Measurements from ENCODE around the gene PIK3AP1.
A peak's percentile ranks its signal among the peaks of the same experiment; 100 is the strongest.

PIK3AP1 gene

DNA sequence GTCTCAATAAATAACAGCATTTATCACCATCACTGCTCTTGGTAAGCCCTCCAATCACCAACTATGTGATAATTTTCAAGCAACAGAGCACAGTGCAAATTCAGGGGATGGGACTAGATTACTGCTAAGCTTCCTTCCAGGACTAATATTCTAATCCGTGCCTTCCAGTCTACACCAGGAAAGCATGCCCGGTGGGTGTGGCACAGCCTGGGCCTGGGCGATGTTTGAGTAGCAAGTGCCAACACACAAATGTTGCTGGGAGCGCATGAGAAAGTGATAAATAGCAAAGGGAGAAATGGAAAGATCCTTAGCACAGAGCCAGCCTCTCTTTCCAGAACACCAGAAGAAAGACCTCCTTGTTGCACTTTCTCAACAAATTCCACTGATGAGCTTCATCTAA, 120.0 kb downstream of the PIK3AP1 start:
- intact Hi-C loops (cut with DNase I): no loop called here

DNA sequence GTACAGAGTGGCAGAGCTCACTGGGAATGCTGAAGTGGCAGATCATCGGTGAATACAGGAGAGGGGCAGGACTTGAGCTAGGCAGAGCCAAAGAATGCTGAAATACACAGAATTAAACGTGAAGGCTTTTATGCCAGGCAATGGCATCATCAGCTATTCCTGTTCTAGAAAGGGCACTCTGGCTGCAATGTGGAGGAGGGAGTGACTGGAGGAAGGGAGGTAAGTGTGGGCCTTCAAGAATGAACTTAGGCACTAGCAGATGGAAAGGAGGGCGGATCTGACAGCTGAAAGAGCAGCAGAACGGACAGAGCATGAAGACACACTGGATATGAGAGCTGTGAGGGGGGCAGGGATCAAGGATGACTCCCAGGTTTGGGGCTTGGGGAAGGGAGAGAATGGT, 121.5 kb downstream of the PIK3AP1 start:
- intact Hi-C loops (cut with DNase I): no loop called here
- no peak for DNase-seq

More for the DNA sequence above, 120.0 kb downstream of the PIK3AP1 start:
- no peak for DNase-seq

DNA sequence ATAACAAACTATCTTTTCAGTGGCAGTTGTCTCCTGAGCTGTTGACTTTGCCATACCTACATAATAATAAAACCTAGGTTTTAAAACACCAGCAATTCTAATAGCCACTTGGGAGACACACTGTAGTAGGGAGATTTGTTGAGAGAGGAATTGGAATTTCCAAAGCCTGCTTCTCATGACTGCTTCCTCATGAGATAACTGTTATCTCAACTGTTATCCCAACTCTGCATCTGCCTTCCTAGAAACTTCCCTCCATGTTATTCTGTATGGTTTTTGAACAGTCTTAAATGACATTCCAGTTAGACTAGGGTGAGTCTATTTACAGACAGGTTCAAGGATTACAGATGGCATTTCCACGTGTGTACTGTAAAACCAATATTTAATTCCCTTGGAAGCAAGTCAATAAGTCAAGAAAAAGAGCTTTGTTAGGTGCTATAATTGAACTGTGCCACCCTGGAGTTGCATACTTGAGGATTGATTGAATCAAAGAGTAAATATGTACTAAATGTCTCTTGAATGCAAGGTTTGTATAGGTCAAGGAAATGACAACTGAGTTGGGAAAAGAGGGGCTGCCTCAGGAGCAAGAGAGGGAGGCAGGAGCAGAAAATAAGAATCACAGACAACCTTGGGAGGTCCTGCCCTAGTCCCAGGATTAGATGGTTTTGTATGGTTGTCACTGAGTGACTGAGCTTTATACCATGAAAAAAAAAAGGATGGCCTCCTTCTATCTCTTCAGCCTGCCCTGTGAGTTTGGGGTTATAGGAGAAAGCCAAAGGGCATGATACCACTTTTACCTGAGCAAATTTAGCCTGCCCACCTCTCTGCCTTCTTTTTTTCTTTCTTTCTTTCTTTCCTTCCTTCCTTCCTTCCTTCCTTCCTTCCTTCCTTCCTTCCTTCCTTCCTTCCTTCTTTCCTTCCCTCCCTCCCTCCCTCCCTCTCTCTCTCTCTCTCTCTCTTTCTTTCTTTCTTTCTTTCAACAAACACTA, 123.6 kb downstream of the PIK3AP1 start:
- DNase-seq: no peak
- intact Hi-C loops (cut with DNase I): no loop called here

DNA sequence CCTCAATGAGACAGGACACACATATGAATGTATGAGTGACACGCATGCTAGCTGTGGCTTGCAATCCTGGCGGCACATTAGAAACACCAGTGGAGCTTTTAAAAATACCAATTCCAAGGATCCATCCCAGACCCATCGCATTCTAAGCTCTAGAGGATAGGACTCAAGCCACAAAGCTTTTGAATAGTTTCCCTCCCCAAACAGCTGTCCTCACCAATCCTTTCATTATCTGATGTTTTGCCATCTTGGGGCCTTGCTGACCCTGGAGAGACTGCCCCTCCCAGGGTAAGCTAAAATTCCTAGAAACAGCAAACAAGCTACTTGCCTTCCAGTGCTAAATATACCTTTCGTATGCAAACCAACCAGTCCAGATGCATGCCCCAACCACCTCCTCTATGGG, 124.6 kb downstream of the PIK3AP1 start:
- intact Hi-C loops (cut with DNase I): no loop called here
- no peak for DNase-seq

DNA sequence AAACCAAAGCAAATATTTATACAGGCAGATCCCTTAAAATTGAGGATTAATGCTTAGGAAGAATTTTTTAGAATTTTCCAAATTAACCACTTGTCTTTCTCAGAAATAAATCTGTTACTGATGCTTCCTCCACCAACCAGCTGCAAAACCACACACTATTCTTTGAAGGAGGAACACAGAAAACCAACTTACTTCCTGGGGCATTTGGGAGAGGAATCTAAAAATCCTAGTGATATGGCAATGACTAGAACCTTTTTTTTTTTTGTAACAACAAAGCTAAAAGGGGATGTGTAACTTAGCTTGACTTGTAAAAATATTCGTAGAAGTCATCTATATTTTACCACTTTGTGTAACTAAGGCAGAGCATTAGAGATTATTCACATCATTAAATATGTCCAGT, 128.4 kb downstream of the PIK3AP1 start:
- intact Hi-C loops (cut with DNase I): no loop called here
- no peak for DNase-seq

DNA sequence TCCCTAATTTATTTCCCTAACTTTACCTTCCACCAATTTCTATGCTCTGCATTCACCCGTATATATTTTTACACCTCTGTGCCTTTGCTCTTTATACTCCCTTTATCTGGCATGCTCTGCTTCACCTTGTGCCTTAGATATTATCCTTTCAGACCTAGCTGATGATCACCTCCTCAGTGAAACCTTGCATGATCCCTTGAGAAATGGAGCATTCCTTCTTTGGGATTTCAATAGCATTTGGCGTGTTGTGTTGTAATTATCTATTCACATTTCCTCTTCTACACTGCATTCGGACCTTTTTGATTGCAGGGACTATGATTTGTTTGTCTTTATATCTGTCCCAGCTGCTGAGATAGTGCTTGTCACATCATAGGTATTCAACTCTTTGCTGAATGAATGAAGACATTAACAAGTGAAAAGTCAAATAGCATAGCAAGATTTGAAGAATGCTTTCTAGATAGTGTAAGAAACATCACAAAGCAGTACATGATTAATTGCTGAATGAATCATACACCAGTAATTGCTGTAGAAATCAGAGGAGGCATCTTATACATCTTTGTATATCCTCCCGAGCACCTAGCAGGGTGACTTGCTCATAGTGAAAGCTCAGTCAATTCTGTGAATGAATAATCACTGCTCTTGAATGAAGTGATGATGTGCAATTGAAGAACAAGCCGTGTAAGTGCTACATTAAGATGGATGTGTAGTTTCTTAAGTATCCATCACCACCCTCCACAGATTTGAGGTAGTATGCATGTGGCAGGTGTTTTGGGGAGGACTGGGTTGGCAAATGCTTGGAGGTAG, 131.5 kb downstream of the PIK3AP1 start:
- peak in 1 of 42 donors; percentile 13 for DNase-seq
- intact Hi-C loops (cut with DNase I): loop anchor here (5.0 to 10.0 kb wide), 2 partner anchors 194 to 243 kb away; partner anchors contain the start of gene LCOR

DNA sequence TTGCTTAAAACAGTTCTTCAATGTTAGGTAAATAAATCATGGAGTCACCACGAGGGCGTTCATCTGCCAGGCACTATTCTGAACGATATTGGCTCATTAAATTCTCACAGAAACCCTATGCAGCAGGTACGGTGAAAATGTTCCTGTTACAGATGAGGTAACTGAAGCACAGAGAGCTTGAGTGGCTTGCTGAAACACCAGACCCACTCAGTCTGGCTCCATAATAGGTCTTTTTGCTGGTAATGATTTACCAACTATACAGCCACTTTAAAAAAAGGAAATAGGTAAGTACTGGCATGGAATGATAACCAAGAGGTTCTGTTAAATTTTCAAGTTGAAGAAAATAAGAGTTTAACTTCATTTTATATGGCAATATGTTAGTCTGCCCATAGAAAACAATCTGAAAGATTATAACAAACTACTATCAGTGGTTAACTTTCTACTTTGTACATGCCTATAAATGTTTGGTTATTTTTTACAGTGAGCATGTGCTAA, 132.2 kb downstream of the PIK3AP1 start:
- DNase-seq: no peak
- intact Hi-C loops (cut with DNase I): loop anchor here (5.0 to 10.0 kb wide), 2 partner anchors 193 to 244 kb away; partner anchors contain the start of gene LCOR

DNA sequence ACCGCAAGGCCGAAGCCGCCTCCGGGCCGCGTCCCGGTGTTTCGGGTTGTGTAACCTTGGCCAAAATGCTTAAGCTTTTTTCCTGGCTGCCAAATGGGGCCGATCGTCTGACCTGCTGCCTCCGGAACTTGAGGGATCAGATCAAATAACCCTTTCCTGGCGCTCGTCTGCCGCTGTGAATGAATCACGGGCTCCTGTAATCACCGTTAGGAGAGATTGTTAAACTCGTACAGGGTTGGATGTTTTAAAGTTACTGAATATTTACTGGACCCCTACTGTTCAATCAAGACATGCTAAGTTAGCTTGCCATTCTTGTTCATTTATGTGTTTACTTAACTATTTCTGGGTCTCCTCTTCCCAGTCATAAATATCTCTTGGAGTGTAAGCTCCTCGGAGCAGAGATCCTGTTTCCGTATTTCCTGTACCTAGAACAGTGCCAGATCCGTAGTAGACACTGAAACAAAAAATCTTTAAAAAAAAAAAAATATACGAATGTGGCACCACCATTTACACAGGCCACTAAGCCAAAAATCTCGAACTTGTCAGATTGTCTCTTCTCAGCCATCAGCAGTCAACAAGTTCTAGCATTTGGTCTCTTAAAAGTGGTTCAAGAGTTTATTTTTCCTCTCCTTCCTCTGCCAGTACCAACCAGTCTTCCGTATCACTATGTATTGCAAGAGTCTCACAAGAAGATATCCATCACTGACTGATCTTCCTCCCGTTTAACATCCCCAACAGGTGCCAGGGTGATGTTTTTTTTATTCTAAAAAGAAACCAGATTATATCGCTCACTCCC, 132.9 kb downstream of the PIK3AP1 start:
- peak in 14 of 42 donors; percentile 20 to 70 (median 40) for DNase-seq
- intact Hi-C loops (cut with DNase I): loop anchor here (5.0 to 10.0 kb wide), 2 partner anchors 193 to 245 kb away; partner anchors contain the start of gene LCOR

DNA sequence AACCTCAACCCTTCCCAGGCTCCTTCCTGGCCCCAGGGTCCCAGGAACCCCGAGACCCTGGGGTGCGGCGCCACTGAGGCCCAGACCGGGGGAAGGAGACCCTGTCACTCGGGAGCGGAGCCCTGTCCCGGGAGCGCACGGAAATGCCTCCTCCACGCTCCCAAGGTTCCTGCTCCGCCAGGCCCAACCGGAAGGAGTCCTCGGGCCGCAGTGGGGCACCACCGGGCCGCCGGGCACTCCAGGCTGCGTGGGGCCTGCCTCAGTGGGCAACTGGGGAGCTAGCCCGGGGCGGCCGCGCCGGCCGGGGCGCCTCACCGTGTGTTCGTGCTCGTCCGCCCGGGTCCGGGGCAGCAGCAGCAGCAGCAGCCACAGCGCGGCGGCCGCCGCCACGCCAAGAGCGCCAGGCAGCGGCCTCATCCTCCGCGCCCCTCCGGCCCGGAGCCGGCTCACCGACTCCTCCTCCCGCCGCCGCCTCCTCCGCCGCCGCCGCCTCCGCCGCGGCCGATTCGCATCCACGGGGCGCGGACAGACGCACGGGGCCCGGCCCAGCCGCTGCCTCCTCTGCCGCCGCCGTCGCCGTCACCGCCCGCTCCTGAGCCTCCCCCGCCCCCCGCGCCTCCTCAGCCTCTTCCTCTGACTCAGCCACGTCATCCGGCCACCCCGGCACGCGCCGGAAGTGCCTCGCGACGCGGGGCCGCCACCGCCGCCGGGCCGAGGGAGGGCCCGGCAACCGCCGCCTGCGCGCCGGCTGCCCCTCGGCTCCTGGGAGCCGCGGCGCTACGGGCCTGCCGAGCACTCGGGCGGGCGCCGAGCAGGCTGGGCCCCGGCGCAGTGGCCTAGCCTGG, 133.7 kb downstream of the PIK3AP1 start, which contains the start of gene TM9SF3:
Gene TM9SF3 (minus strand): TSS at position 594 of the 845 bp plus-strand sequence. CDS start 177 bp downstream, at position 417.
- DNase-seq: peak; percentile 72 to 97 (median 92)
- intact Hi-C loops (cut with DNase I): loop anchor here (5.0 to 10.0 kb wide), 2 partner anchors 192 to 246 kb away; partner anchors contain the start of gene LCOR

DNA sequence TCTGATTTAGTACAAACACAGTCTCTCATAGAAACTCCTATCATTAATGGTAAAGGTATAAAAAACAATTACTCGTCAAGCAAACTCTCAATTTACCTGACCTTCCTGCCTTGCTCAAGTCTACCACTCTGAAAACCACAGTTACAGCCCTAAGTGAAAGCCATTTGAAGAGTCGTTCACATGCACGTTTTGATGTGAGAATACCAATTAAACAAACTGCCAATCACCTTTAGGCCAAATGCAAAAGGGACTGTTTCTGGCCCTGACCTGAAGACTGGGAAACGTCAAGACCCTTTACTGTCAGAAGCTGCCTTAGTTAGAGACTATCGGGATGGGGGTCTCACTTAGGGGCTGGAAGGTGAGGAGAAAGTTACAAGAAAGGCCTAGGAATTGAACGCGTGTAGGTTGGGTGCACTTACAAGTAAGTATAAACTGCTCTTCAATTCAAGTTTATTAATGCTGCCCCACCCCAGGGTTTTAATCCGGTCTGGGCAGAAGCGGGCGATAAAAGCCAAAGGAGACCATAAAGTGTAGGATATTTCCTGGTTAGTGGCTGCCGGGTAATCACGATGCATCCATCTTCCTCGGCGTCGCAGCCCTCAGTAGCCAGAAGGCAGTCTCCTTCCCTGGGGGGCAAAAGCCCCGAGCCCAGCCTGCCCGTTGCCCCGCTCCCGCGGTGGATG, 134.4 kb downstream of the PIK3AP1 start:
- DNase-seq: peak in 2 of 42 donors; percentile 11 to 32
- intact Hi-C loops (cut with DNase I): loop anchor here (5.0 to 10.0 kb wide), 2 partner anchors 191 to 246 kb away; partner anchors contain the start of gene LCOR

DNA sequence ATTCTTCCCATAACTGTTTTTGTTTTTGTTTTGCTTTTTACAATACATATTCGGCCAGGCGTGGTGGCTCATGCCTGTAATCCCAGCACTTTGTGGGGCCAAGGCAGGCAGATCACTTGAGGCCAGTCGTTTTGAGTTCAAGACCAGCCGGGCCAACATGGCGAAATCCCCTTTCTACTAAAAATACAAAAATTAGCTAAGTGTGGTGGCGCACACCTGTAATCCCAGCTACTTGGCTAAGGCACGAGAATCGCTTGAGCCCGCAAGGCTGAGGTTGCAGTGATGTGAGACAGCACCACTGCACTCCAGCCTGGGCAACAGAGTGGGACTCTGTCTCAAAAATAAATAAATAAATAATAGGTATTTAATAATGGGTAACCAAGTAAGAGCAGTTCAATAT, 135.8 kb downstream of the PIK3AP1 start:
- intact Hi-C loops (cut with DNase I): loop anchor here (10.0 kb wide), 1 partner anchor 190 kb away; no protein-coding TSS in a partner anchor
- DNase-seq: no peak

- intact Hi-C loops (cut with DNase I): loop anchor here (10.0 kb wide), 1 partner anchor 189 kb away; no protein-coding TSS in a partner anchor
- DNase-seq: no peak
Observed at GRCh38 chr10:96584035-96584434, 136.3 kb downstream of the PIK3AP1 start.

GRCh38 chr10:96579133-96579532, 141.2 kb downstream of the PIK3AP1 start:
- no peak for DNase-seq

DNA sequence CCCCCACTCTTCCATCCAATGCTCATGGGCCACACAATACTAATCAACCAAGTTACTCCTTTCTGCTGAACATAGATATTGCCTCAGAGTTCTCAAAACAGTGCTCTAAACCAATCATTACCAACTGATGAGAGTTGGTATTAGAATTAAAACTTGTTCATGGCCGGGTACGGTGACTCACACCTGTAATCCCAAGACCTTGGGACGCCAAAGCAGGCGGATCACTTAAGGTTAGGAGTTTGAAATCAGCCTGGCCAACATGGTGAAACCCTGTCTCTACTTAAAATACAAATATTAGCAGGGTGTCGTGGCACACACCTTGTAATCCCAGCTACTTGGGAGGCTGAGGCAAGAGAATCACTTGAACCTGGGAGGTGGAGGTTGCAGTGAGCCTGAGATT, 141.7 kb downstream of the PIK3AP1 start:
- DNase-seq: no peak
- intact Hi-C loops (cut with DNase I): no loop called here

More at GRCh38 chr10:96579133-96579532, 141.2 kb downstream of the PIK3AP1 start:
- intact Hi-C loops (cut with DNase I): no loop called here

DNA sequence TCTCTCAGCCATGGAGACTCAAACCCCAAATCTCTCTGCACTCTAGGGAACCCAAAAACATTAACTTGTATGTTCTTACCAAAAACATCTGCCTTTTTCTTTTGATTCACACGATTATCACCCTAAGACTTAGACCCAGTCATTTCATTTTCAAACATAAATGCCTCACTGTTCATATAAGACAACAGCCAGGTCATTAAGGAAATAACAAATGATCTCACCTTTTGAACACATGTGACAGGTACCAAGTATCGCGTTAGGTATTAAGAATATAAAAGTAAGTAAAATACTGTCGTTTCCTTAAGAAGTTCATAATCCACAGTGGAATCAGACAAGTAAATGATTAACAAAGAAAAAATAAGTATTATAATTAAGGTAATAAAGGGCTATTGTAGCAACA, 142.3 kb downstream of the PIK3AP1 start:
- DNase-seq: no peak
- intact Hi-C loops (cut with DNase I): no loop called here

GRCh38 chr10:96577069-96577468, 143.2 kb downstream of the PIK3AP1 start:
- intact Hi-C loops (cut with DNase I): no loop called here
- no peak for DNase-seq

Data from head of caudate nucleus (tissue), 42 donors.